HEK293 (cell line): ENCODE results near the gene SLC26A8.

Experiments
- MZF1 ChIP-seq: fragments of 450-650 bp; formaldehyde crosslinking; IDR thresholded peaks from 2 replicates; pipeline ENCODE4 v1.5.1; 2017; ENCODE audit warnings: missing biosample characterization, missing genetic modification characterization, borderline replicate concordance
- TCF7L2 ChIP-seq: IDR thresholded peaks from 2 replicates; pipeline ENCODE4 v1.6.1; 2011; ENCODE audit warnings: low read depth, mild to moderate bottlenecking, inconsistent platforms, low read length, moderate library complexity, borderline replicate concordance
- YY1 ChIP-seq: fragments of 450-650 bp; formaldehyde crosslinking; IDR thresholded peaks from 2 replicates; pipeline ENCODE4 v1.5.1; 2018; ENCODE audit warnings: missing biosample characterization, missing genetic modification characterization
- ZBTB8A ChIP-seq: fragments of 450-650 bp; formaldehyde crosslinking; IDR thresholded peaks from 2 replicates; pipeline ENCODE4 v1.5.1; 2016; ENCODE audit warnings: missing biosample characterization, missing genetic modification characterization
- ZEB2 ChIP-seq: fragments of 450-650 bp; formaldehyde crosslinking; IDR thresholded peaks from 2 replicates; pipeline ENCODE4 v1.5.1; 2016; ENCODE audit warnings: missing biosample characterization, missing genetic modification characterization
- ZNF138 ChIP-seq: fragments of 450-650 bp; formaldehyde crosslinking; IDR thresholded peaks from 2 replicates; pipeline ENCODE4 v1.5.1; 2016; ENCODE audit warnings: missing biosample characterization, missing genetic modification characterization, borderline replicate concordance
- ZNF184 ChIP-seq: fragments of 450-650 bp; IDR thresholded peaks from 2 replicates; pipeline ENCODE4 v1.5.1; 2018; ENCODE audit warnings: missing biosample characterization, mild to moderate bottlenecking, missing genetic modification characterization
- ZNF274 ChIP-seq, 2 experiments: fragments of 200-500 bp in 1 of 2; fragments of 450-650 bp in 1 of 2; sonication (Bioruptor generic) in 1 of 2; formaldehyde crosslinking in 1 of 2; IDR thresholded peaks; 2 replicates each; pipeline versions ENCODE4 v1.5.1 to v1.6.1; 2014 to 2016; ENCODE audit warnings: borderline replicate concordance in 1 of 2, inconsistent platforms in 1 of 2, low read length in 1 of 2, missing biosample characterization in 1 of 2, missing genetic modification characterization in 1 of 2
- ZNF416 ChIP-seq: fragments of 450-650 bp; formaldehyde crosslinking; IDR thresholded peaks from 2 replicates; pipeline ENCODE4 v1.5.1; 2016; ENCODE audit warnings: missing biosample characterization, missing genetic modification characterization
- ZNF776 ChIP-seq: fragments of 450-650 bp; formaldehyde crosslinking; IDR thresholded peaks from 2 replicates; pipeline ENCODE4 v1.5.0; 2017; ENCODE audit warnings: missing biosample characterization, missing genetic modification characterization, borderline replicate concordance
- TF ChIP-seq, protein P1 (sequence below): fragments of 450-650 bp; formaldehyde crosslinking; IDR thresholded peaks from 2 replicates; pipeline ENCODE4 v1.5.1; 2016; ENCODE audit warnings: missing biosample characterization, missing genetic modification characterization, low read depth
- TF ChIP-seq, protein P2 (sequence below): fragments of 450-650 bp; formaldehyde crosslinking; IDR thresholded peaks from 2 replicates; pipeline ENCODE4 v1.5.1; 2016; ENCODE audit warnings: missing biosample characterization, missing genetic modification characterization
- TF ChIP-seq, protein P3 (sequence below): fragments of 450-650 bp; formaldehyde crosslinking; IDR thresholded peaks from 2 replicates; pipeline ENCODE4 v1.5.1; 2017; ENCODE audit warnings: missing biosample characterization, missing genetic modification characterization
- TF ChIP-seq, protein P4 (sequence below): fragments of 450-650 bp; formaldehyde crosslinking; optimal IDR thresholded peaks from 2 replicates; pipeline ENCODE3; 2016; ENCODE audit warnings: missing biosample characterization, mild to moderate bottlenecking, missing genetic modification characterization

DNA sequence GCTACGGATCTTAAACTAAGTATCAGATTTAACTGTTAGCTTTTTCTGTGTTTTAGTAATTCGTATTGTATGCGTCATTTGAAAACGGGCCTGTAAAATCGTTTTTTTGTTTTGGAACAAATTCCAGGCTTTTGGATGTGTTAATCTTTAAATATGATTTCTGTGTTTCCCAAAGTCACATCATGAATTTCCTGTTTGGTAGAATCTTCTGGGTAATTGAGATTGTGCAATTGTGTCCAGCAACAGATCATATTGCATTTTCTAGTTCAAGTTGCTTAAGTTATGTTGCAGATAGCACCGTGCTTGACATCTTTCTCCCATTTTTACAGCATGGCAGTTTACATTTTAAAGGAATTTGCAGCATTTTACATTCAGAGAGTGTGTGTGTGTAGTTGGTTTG, 5.0 kb upstream of the SLC26A8 start:
- no peak for TF ChIP-seq ZNF776 (tag by site-specific recombination)
- TF ChIP-seq, protein P1, sequence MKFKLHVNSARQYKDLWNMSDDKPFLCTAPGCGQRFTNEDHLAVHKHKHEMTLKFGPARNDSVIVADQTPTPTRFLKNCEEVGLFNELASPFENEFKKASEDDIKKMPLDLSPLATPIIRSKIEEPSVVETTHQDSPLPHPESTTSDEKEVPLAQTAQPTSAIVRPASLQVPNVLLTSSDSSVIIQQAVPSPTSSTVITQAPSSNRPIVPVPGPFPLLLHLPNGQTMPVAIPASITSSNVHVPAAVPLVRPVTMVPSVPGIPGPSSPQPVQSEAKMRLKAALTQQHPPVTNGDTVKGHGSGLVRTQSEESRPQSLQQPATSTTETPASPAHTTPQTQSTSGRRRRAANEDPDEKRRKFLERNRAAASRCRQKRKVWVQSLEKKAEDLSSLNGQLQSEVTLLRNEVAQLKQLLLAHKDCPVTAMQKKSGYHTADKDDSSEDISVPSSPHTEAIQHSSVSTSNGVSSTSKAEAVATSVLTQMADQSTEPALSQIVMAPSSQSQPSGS (tag by site-specific recombination) = no peak
- no peak for TF ChIP-seq ZNF416 (tag by site-specific recombination)
- TF ChIP-seq, protein P2, sequence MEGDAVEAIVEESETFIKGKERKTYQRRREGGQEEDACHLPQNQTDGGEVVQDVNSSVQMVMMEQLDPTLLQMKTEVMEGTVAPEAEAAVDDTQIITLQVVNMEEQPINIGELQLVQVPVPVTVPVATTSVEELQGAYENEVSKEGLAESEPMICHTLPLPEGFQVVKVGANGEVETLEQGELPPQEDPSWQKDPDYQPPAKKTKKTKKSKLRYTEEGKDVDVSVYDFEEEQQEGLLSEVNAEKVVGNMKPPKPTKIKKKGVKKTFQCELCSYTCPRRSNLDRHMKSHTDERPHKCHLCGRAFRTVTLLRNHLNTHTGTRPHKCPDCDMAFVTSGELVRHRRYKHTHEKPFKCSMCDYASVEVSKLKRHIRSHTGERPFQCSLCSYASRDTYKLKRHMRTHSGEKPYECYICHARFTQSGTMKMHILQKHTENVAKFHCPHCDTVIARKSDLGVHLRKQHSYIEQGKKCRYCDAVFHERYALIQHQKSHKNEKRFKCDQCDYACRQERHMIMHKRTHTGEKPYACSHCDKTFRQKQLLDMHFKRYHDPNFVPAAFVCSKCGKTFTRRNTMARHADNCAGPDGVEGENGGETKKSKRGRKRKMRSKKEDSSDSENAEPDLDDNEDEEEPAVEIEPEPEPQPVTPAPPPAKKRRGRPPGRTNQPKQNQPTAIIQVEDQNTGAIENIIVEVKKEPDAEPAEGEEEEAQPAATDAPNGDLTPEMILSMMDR = no peak
- TF ChIP-seq ZNF138 (tag by site-specific recombination) = no peak
- TF ChIP-seq ZNF274 (IDR thresholded peaks at IDR 0.05; ENCODE audit: low read length) = no peak
- no peak for TF ChIP-seq ZNF274 (tag by site-specific recombination; IDR thresholded peaks at IDR 0.05; ENCODE audit: borderline replicate concordance)
- no peak for TF ChIP-seq TCF7L2
- TF ChIP-seq ZNF184 (tag by site-specific recombination) = no peak
- TF ChIP-seq MZF1 (tag by site-specific recombination) = no peak
- TF ChIP-seq ZEB2 (tag by site-specific recombination) = no peak
- TF ChIP-seq, protein P3, sequence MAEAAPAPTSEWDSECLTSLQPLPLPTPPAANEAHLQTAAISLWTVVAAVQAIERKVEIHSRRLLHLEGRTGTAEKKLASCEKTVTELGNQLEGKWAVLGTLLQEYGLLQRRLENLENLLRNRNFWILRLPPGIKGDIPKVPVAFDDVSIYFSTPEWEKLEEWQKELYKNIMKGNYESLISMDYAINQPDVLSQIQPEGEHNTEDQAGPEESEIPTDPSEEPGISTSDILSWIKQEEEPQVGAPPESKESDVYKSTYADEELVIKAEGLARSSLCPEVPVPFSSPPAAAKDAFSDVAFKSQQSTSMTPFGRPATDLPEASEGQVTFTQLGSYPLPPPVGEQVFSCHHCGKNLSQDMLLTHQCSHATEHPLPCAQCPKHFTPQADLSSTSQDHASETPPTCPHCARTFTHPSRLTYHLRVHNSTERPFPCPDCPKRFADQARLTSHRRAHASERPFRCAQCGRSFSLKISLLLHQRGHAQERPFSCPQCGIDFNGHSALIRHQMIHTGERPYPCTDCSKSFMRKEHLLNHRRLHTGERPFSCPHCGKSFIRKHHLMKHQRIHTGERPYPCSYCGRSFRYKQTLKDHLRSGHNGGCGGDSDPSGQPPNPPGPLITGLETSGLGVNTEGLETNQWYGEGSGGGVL (tag by site-specific recombination) = no peak
- TF ChIP-seq, protein P4, sequence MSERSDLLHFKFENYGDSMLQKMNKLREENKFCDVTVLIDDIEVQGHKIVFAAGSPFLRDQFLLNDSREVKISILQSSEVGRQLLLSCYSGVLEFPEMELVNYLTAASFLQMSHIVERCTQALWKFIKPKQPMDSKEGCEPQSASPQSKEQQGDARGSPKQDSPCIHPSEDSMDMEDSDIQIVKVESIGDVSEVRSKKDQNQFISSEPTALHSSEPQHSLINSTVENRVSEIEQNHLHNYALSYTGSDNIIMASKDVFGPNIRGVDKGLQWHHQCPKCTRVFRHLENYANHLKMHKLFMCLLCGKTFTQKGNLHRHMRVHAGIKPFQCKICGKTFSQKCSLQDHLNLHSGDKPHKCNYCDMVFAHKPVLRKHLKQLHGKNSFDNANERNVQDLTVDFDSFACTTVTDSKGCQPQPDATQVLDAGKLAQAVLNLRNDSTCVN (tag by site-specific recombination) = no peak
- no peak for TF ChIP-seq YY1 (tag by site-specific recombination)
- no peak for TF ChIP-seq ZBTB8A (tag by site-specific recombination)
